Fibroblast of villous mesenchyme (primary cell): ENCODE results near the gene TNPO3. TPM values are rescaled to one million over a fixed set of nuclear protein-coding genes. Genes with fewer than 3 reads are reported as not detected.

ENCODE experiments used
- DNase-seq: peaks from one replicate; pipeline ENCODE4 v3.0.0-alpha.2; 2010; ENCODE audit warnings: low read depth
- H3K4me3 ChIP-seq: 2 replicates; pipeline ENCODE4 v1.5.1; 2011; ENCODE audit warnings: low read depth, mild to moderate bottlenecking, low read length
- total RNA-seq: library from RNA; depleted of rRNA; stranded (reverse); fragments of >200 nt; gene quantifications from 2 replicates; pipeline ENCODE4 v1.2.3, GENCODE V29; 2012
- TF ChIP-seq, protein P1 (sequence below): IDR thresholded peaks from 2 replicates; pipeline ENCODE4 v1.5.1; 2012; ENCODE audit warnings: low read depth, mild to moderate bottlenecking, low read length; ENCODE audit not compliant: insufficient read depth

Gene TNPO3
- total RNA-seq, 1 donor = 60.9 TPM

GRCh38 chr7:128951296-128951695 is 103.6 kb downstream of the TNPO3 start:
- TF ChIP-seq, protein P1, sequence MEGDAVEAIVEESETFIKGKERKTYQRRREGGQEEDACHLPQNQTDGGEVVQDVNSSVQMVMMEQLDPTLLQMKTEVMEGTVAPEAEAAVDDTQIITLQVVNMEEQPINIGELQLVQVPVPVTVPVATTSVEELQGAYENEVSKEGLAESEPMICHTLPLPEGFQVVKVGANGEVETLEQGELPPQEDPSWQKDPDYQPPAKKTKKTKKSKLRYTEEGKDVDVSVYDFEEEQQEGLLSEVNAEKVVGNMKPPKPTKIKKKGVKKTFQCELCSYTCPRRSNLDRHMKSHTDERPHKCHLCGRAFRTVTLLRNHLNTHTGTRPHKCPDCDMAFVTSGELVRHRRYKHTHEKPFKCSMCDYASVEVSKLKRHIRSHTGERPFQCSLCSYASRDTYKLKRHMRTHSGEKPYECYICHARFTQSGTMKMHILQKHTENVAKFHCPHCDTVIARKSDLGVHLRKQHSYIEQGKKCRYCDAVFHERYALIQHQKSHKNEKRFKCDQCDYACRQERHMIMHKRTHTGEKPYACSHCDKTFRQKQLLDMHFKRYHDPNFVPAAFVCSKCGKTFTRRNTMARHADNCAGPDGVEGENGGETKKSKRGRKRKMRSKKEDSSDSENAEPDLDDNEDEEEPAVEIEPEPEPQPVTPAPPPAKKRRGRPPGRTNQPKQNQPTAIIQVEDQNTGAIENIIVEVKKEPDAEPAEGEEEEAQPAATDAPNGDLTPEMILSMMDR = no peak
- DNase-seq = no peak

GRCh38 chr7:128948976-128949760 is 105.7 kb downstream of the TNPO3 start:
- DNase-seq = no peak
- TF ChIP-seq, protein P1 = no peak

More at GRCh38 chr7:128951296-128951695, 103.6 kb downstream of the TNPO3 start:
- H3K4me3 ChIP-seq = no peak overlapping the region

GRCh38 chr7:128948312-128948973 is 106.5 kb downstream of the TNPO3 start:
- no peak overlapping the region for H3K4me3 ChIP-seq
- TF ChIP-seq, protein P1 = no peak
- DNase-seq = no peak

More at GRCh38 chr7:128948976-128949760, 105.7 kb downstream of the TNPO3 start:
- no peak overlapping the region for H3K4me3 ChIP-seq

DNA sequence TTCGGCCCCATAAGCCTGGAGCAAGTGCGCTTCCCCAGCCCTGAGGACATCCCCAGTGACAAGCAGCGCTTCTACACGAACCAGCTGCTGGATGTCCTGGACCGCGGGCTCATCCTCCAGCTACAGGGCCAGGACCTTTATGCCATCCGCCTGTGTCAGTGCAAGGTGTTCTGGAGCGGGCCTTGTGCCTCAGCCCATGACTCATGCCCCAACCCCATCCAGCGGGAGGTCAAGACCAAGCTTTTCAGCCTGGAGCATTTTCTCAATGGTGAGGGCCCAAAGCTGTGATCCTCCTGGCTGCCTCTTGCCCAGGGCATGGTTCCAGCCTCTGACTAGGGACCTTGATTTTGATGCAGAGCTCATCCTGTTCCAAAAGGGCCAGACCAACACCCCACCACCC is 107.1 kb downstream of the TNPO3 start:
- TF ChIP-seq, protein P1 = no peak
- no peak for DNase-seq
- no peak overlapping the region for H3K4me3 ChIP-seq

- TF ChIP-seq, protein P1 = peak; percentile 6
- no peak overlapping the region for H3K4me3 ChIP-seq
- DNase-seq = no peak
These were observed 107.7 kb downstream of the TNPO3 start for GRCh38 chr7:128946936-128947830.

DNA sequence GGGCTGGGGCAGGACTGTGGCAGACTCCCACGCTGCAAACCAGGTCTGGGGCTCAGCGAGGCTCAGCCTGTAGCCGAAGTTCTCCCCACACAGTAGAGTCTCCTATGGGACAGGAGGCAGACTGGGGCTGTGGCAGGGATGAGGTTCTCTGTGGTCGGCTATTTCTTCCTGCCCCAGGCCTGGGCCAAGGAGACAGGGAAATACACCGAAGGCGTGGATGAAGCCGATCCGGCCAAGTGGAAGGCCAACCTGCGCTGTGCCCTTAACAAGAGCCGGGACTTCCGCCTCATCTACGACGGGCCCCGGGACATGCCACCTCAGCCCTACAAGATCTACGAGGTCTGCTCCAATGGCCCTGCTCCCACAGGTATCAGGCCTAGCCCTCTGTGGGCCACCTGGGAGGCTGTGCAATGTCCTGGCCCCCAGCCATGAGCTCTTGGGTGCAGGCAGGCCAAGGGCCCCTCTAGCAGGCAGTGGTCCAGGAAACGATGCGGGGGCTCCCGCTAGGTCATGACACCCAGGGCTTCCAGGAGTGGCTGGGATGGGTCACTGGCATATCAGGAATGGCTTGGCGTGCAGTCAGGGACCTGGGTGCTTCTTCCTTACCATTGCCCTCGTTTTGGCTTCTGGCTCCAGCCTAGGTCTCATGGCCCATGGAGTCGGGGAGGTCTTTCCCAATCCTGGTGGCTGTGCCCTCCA is 109.1 kb downstream of the TNPO3 start:
- no peak overlapping the region for H3K4me3 ChIP-seq
- no peak for DNase-seq
- TF ChIP-seq, protein P1 = no peak
